Sigmoid colon (tissue), 7 donors: ENCODE results near the gene EXOSC10. TPM values are rescaled to one million over a fixed set of nuclear protein-coding genes. Genes with fewer than 3 reads are reported as not detected.
A peak's percentile ranks its signal among the peaks of the same experiment; 100 is the strongest.
"Not testable (repeated sequence)": the region's sequence is repeated elsewhere in the genome, so short reads cannot be mapped to it uniquely, and the experiment has no call there.

Source experiments
- DNase-seq: peaks from one replicate; pipeline ENCODE4 v3.0.0-alpha.2; 2019
- H3K27ac ChIP-seq, 4 donors: fragments of 200-600 bp; sonication (generic); one replicate each; pipeline ENCODE4 v1.5.1; 2016 to 2019; ENCODE audit warnings: mild to moderate bottlenecking in 1 of 4
- H3K27me3 ChIP-seq, 3 donors: fragments of 200-600 bp; sonication (generic); one replicate each; pipeline ENCODE4 v1.5.1; 2019; ENCODE audit warnings: mild to moderate bottlenecking in 1 of 3
- H3K36me3 ChIP-seq, 4 donors: fragments of 200-600 bp; sonication (generic); one replicate each; pipeline ENCODE4 v1.5.1; 2016 to 2019
- H3K4me1 ChIP-seq, 4 donors: fragments of 200-600 bp; sonication (generic); one replicate each; pipeline ENCODE4 v1.5.1; 2017 to 2019
- H3K4me3 ChIP-seq, 4 donors: fragments of 200-600 bp; sonication (generic); one replicate each; pipeline ENCODE4 v1.5.1; 2017 to 2019; ENCODE audit warnings: mild to moderate bottlenecking in 2 of 4, moderate library complexity in 1 of 4
- H3K9me3 ChIP-seq, 4 donors: fragments of 200-600 bp in 3 of 4; sonication (generic) in 3 of 4; one replicate each; pipeline versions ENCODE4 v1.5.1 to v1.6.1; 2013 to 2019
- EP300 ChIP-seq, 4 donors: sonication (generic); formaldehyde crosslinking; IDR thresholded peaks; one replicate each; pipeline ENCODE4 v1.6.1; 2017; ENCODE audit warnings: antibody characterized with exemption in 4 of 4
- POLR2A ChIP-seq, 2 donors: fragments of 450-650 bp; IDR thresholded peaks; one replicate each; pipeline ENCODE4 v1.6.1; 2016; ENCODE audit warnings: antibody characterized with exemption in 2 of 2, mild to moderate bottlenecking in 2 of 2, moderate library complexity in 2 of 2
- POLR2AphosphoS5 ChIP-seq, 4 donors: sonication (generic); formaldehyde crosslinking; IDR thresholded peaks; one replicate each; pipeline ENCODE4 v1.6.1; 2017; ENCODE audit warnings: antibody characterized with exemption in 4 of 4
- WGBS, 2 donors: extraction: QIAGEN DNeasy Blood & Tissue Kit; methylation state at CpG; one replicate each; pipeline ENCODE4 v1.1.7; 2013; 5-methylcytosine and 5-hydroxymethylcytosine counted together
- intact Hi-C: fragments of 100-400 bp; cut with DNase I; formaldehyde crosslinking; loops from one replicate; pipeline ENCODE4 v1.15.1; 2023
- polyA plus RNA-seq, 3 donors: library from polyadenylated mRNA; stranded (reverse); fragments of 200-250 nt; gene quantifications; one replicate each; pipeline ENCODE4 v1.2.3, GENCODE V29; 2013
- total RNA-seq, 4 donors: library from RNA; depleted of rRNA; stranded (reverse); fragments of >200 nt; gene quantifications; one replicate each; pipeline ENCODE4 v1.1.0, GENCODE V29; 2016
- TF ChIP-seq, protein P1 (sequence below), 4 experiments: fragments of 450-650 bp in 3 of 4; fragments of 200-600 bp in 1 of 4; IDR thresholded peaks; one replicate each; pipeline ENCODE4 v1.5.1; 2016 to 2019; ENCODE audit warnings: antibody characterized with exemption in 4 of 4, mild to moderate bottlenecking in 3 of 4, moderate library complexity in 2 of 4
- donor health status: healthy with polysubstance abuse.
- donor health status: Bipolar disorder and iron deficiency.
- donor health status: healthy.

The EXOSC10 gene
- total and polyA plus RNA-seq, 7 donors, result 18.6 to 53.7 (median 38.8) TPM

DNA sequence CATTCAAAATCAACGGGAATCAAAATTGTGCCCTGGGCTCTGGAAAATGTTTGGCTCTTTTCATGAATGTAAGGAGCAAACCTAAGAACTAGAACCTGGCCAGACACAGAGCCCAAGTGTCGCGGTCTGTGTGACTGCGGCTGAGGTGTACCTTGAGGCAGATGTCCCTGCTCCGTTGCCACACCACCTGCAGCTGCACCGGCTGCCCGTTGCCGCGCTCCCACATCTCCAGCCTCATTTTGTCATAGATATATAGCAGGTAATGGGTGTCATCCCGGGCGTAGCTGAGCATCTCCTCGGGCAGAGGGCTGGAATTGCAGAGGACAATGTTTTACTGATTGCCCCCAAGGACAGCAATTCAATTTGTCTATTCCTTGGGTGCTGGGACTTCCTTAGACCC, 18.7 kb downstream of the EXOSC10 start:
- WGBS, 2 donors, result 86 to 89% methylated on average over 12 of the region's 12 CpGs
- H3K27me3 ChIP-seq, result no peaks in the 10 kb centered on the region
- intact Hi-C loops, result no loop called here
- H3K27ac ChIP-seq, result no peak overlapping the region
- DNase-seq, result peak; percentile 40
- no peaks in the 10 kb centered on the region for H3K9me3 ChIP-seq
- H3K36me3 ChIP-seq, result peaks cover 24 to 72% (median 49%) of the 10 kb centered on the region in 4 donors
- no peak for TF ChIP-seq POLR2A (IDR thresholded peaks at IDR 0.05)
- no peak for TF ChIP-seq EP300 (IDR thresholded peaks at IDR 0.05)
- no peaks in the 10 kb centered on the region for H3K4me1 ChIP-seq
- no peak overlapping the region for H3K4me3 ChIP-seq

DNA sequence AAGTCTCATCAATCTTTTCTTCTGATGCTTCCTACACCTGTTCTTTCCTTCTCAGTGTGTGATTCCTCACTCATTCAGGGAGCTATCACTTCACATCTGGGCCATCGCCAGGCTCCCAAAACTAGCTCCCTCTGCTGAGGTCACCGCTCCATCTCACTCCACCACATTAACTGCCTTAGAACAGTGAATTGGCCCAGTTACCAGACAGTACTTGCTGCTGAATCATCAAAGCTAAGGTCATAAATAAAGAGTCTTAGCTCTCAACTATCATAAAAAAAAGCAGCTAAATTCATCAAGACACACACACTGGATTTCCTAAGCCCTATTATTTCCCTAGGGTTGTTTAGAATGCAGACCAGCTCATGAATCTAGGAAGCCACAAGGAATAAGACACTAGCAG, 21.0 kb downstream of the EXOSC10 start:
- TF ChIP-seq, protein P1, sequence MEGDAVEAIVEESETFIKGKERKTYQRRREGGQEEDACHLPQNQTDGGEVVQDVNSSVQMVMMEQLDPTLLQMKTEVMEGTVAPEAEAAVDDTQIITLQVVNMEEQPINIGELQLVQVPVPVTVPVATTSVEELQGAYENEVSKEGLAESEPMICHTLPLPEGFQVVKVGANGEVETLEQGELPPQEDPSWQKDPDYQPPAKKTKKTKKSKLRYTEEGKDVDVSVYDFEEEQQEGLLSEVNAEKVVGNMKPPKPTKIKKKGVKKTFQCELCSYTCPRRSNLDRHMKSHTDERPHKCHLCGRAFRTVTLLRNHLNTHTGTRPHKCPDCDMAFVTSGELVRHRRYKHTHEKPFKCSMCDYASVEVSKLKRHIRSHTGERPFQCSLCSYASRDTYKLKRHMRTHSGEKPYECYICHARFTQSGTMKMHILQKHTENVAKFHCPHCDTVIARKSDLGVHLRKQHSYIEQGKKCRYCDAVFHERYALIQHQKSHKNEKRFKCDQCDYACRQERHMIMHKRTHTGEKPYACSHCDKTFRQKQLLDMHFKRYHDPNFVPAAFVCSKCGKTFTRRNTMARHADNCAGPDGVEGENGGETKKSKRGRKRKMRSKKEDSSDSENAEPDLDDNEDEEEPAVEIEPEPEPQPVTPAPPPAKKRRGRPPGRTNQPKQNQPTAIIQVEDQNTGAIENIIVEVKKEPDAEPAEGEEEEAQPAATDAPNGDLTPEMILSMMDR (IDR thresholded peaks at IDR 0.05), result no peak
- TF ChIP-seq POLR2AphosphoS5 (IDR thresholded peaks at IDR 0.05) (no peak), EP300 (IDR thresholded peaks at IDR 0.05) (no peak), POLR2A (IDR thresholded peaks at IDR 0.05) (no peak)
- Histone ChIP-seq H3K4me3 (no peak overlapping the region), H3K27ac (no peak overlapping the region), H3K4me1 (no peaks in the 10 kb centered on the region), H3K9me3 (no peaks in the 10 kb centered on the region), H3K27me3 (no peaks in the 10 kb centered on the region), H3K36me3 (peaks cover 31 to 95% (median 69%) of the 10 kb centered on the region in 4 donors)
- peak; percentile 13 for DNase-seq
- 97% methylated on average over 2 of the region's 2 CpGs for WGBS, 2 donors
- intact Hi-C loops, result no loop called here

DNA sequence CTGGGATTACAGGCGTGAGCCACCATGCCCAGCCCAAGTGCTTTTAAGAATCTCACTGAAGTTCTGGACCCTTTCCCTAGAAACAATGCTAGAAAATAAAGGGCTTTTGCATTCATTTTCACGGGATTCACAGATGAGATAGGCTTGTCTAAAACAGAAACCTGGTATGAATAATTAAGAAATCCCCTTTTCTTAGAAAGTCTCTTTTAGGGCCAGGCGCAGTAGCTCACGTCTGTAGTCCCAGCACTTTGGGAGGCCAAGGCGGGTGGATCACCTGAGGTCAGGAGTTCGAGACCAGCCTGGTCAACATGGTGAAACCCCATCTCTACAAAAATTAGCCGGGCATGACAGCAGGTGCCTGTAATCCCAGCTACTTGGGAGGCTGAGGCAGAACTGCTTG, 26.3 kb downstream of the EXOSC10 start:
- H3K4me3 ChIP-seq, H3K9me3 ChIP-seq, H3K27ac ChIP-seq, intact Hi-C loops, DNase-seq, H3K4me1 ChIP-seq, H3K27me3 ChIP-seq: not testable (repeated sequence)
- peaks cover 50 to 98% (median 76%) of the 10 kb centered on the region in 4 donors for H3K36me3 ChIP-seq
- WGBS, 2 donors, result 83 to 85% methylated on average over 7 of the region's 7 CpGs

DNA sequence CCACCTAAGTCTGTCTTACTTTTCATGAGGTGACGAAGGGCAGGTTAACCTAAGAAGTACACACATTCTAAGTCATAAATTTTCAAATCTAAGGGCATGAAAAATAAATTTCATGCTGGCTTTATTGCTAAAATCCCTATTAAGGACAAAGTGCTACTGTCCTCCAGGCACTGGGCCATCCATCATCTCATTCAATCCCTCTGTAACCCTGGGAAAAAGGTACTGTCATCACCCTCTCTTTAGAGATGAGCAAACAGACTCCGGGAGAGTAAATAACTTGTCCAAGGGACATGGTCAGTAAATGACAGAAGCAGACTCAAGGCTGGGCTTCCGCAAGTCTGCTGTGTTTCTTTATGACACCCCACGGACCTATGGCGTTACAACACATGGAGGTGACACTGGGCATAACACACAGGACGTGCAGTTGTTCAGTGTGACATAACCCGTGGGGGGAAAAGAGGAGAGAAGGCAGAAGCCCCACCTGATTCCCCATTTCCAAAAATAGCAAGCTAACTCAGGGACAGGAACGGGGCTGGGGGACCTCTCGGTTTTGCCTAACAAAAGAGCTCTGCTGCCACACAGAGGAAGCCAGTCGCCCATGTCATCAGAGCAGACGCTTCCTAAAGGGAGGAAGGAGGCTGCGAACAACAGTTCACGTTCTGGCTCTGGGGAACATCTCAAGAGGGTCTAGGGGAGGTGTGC, 27.3 kb downstream of the EXOSC10 start:
- Histone ChIP-seq H3K27ac (no peak overlapping the region), H3K36me3 (peaks cover 53 to 100% (median 85%) of the 10 kb centered on the region in 4 donors), H3K9me3 (no peaks in the 10 kb centered on the region), H3K27me3 (no peaks in the 10 kb centered on the region), H3K4me3 (no peak overlapping the region), H3K4me1 (no peaks in the 10 kb centered on the region)
- peak; percentile 28 for DNase-seq
- intact Hi-C loops, result no loop called here
- 21 to 65% methylated on average over 13 of the region's 13 CpGs for WGBS, 2 donors
- no peak for TF ChIP-seq EP300 (IDR thresholded peaks at IDR 0.05)
- TF ChIP-seq, protein P1 (IDR thresholded peaks at IDR 0.05), result no peak
- no peak for TF ChIP-seq POLR2AphosphoS5 (IDR thresholded peaks at IDR 0.05)
- no peak for TF ChIP-seq POLR2A (IDR thresholded peaks at IDR 0.05)

DNA sequence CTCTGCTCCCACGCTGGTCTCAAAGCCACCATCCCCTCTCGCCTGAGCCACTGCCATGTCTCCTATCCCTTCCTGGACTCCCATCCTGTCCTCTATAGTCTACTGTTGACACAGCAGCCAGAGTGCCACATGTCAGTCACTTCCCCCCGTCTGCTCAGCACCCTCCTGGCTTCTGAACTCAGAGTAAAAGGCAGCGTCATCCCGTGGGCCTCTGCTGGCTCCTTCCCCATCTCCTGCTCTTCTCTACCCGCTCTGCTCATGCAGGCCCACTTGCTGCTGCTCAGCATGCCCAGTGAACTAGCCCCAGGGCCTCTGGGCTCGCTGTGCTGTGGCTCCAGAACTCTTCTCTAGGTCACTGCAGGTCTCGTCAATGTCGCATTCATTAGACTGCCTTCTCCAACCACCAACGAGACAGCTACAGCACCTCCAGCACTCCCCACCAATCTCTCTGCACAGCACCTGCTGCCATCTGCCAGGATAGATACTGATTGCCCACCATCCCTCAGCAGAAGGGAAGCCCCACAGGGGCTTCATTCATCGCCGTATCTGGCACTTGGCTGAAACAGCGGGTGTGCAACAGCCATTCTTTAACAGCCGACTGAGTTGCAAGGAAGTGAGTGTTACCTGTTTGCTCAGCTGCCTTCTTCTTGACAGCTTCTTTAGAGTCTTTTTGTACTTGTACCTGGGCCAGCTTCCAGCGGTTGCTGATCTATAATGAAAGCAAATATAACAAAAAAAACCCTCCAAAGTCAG, 28.0 kb downstream of the EXOSC10 start:
- Histone ChIP-seq H3K27ac (no peak overlapping the region), H3K9me3 (no peaks in the 10 kb centered on the region), H3K4me3 (no peak overlapping the region), H3K4me1 (no peaks in the 10 kb centered on the region), H3K36me3 (peaks cover 55 to 100% (median 82%) of the 10 kb centered on the region in 4 donors), H3K27me3 (no peaks in the 10 kb centered on the region)
- 25 to 70% methylated on average over 15 of the region's 15 CpGs for WGBS, 2 donors
- DNase-seq, result peak; percentile 26
- TF ChIP-seq, protein P1 (IDR thresholded peaks at IDR 0.05), result no peak
- TF ChIP-seq EP300 (IDR thresholded peaks at IDR 0.05), result no peak
- TF ChIP-seq POLR2A (IDR thresholded peaks at IDR 0.05), result no peak
- TF ChIP-seq POLR2AphosphoS5 (IDR thresholded peaks at IDR 0.05), result no peak
- intact Hi-C loops, result no loop called here
